IMR-90 (cell line): ENCODE results near the gene NECTIN2. TPM values are rescaled to one million over a fixed set of nuclear protein-coding genes. Genes with fewer than 3 reads are reported as not detected.

Source experiments
- ATAC-seq: fragments of 200-7000 bp; cut with Tn5 transposase; 2 replicates; pipeline ENCODE4 v1.9.1; 2020; ENCODE audit warnings: low read depth, mild to moderate bottlenecking, moderate library complexity
- BruUV-seq: library from RNA; stranded (reverse); fragments of 400-500 nt; replicated peaks from 2 replicates; lab custom pipeline; 2021; lab: Mats Ljungman, UMichigan
- CTCF ChIA-PET: fragments of 300-600 bp; formaldehyde crosslinking; extraction: SDS; loops from one replicate; lab custom pipeline; 2021; ENCODE audit warnings: antibody characterized with exemption; lab: Yijun Ruan, JAX
- POLR2A ChIA-PET: fragments of 300-600 bp; sonication (Branson Sonifier 250); formaldehyde crosslinking; loops from one replicate; lab custom pipeline; 2022; ENCODE audit warnings: antibody characterized with exemption; ENCODE audit not compliant: unreplicated experiment; lab: Charles Lee
- DNase-seq: peaks from one replicate; pipeline ENCODE4 v3.0.0; 2013
- H2AFZ ChIP-seq: replicated peaks from 2 replicates; pipeline ENCODE3; 2013; ENCODE audit warnings: low read length, mild to moderate bottlenecking; ENCODE audit not compliant: poor library complexity
- H2AK5ac ChIP-seq: 2 replicates; pipeline ENCODE4 v1.6.1; 2013; ENCODE audit warnings: low read depth, low read length, inconsistent platforms
- H2AK9ac ChIP-seq: replicated peaks from 2 replicates; pipeline ENCODE3; 2013; ENCODE audit warnings: mild to moderate bottlenecking, low read depth, low read length, moderate library complexity; ENCODE audit not compliant: poor library complexity
- H2BK120ac ChIP-seq: 2 replicates; pipeline ENCODE4 v1.6.1; 2013; ENCODE audit warnings: low read depth, low read length, inconsistent platforms
- H2BK15ac ChIP-seq: 3 replicates; pipeline ENCODE4 v1.6.1; 2013; ENCODE audit warnings: low read depth, low read length, inconsistent platforms
- H2BK20ac ChIP-seq: 2 replicates; pipeline ENCODE4 v1.6.1; 2013; ENCODE audit warnings: low read depth, mild to moderate bottlenecking, inconsistent platforms, low read length, moderate library complexity
- H2BK5ac ChIP-seq: 2 replicates; pipeline ENCODE4 v1.6.1; 2013; ENCODE audit warnings: mild to moderate bottlenecking, low read depth, low read length, inconsistent platforms; ENCODE audit not compliant: poor library complexity, severe bottlenecking
- H3K14ac ChIP-seq: replicated peaks from 2 replicates; pipeline ENCODE4 v1.6.1; 2013; ENCODE audit warnings: low read depth, low read length, inconsistent platforms
- H3K18ac ChIP-seq: 2 replicates; pipeline ENCODE4 v1.6.1; 2013; ENCODE audit warnings: low read depth, low read length, control low read depth
- H3K23ac ChIP-seq: 2 replicates; pipeline ENCODE4 v1.6.1; 2013; ENCODE audit warnings: low read depth, low read length, inconsistent platforms
- H3K27ac ChIP-seq: 2 replicates; pipeline ENCODE4 v1.5.1; 2013; ENCODE audit warnings: mild to moderate bottlenecking, control low read depth, low read length; ENCODE audit not compliant: insufficient read depth
- H3K27me3 ChIP-seq: 2 replicates; pipeline ENCODE4 v1.6.1; 2013; ENCODE audit warnings: low read length; ENCODE audit not compliant: control insufficient read depth, insufficient read depth
- H3K36me3 ChIP-seq: 2 replicates; pipeline ENCODE4 v1.6.1; 2013; ENCODE audit warnings: low read length, mixed read lengths; ENCODE audit not compliant: control insufficient read depth, insufficient read depth
- H3K4ac ChIP-seq: 2 replicates; pipeline ENCODE4 v1.6.1; 2013; ENCODE audit warnings: low read depth, low read length, inconsistent platforms
- H3K4me1 ChIP-seq: 2 replicates; pipeline ENCODE4 v1.6.1; 2013; ENCODE audit warnings: low read length, mixed read lengths; ENCODE audit not compliant: control insufficient read depth, insufficient read depth
- H3K4me2 ChIP-seq: 2 replicates; pipeline ENCODE4 v1.6.1; 2013; ENCODE audit warnings: low read depth, mild to moderate bottlenecking, control low read depth, low read length, moderate library complexity
- H3K4me3 ChIP-seq: 2 replicates; pipeline ENCODE4 v1.5.1; 2013; ENCODE audit warnings: low read depth, mild to moderate bottlenecking, control low read depth, low read length, moderate library complexity; ENCODE audit not compliant: insufficient read depth
- H3K56ac ChIP-seq: 2 replicates; pipeline ENCODE4 v1.6.1; 2013; ENCODE audit warnings: low read length, inconsistent platforms; ENCODE audit not compliant: insufficient read depth; ENCODE audit errors: extremely low read depth
- H3K79me1 ChIP-seq, 2 experiments: 2 replicates each; pipeline ENCODE4 v1.6.1; 2013; ENCODE audit warnings: low read length in 2 of 2, inconsistent platforms in 1 of 2, low read depth in 1 of 2
- H3K9ac ChIP-seq: 2 replicates; pipeline ENCODE4 v1.6.1; 2013; ENCODE audit warnings: low read depth, low read length, control low read depth
- H3K9me1 ChIP-seq: 2 replicates; pipeline ENCODE4 v1.6.1; 2013; ENCODE audit warnings: low read length, inconsistent platforms; ENCODE audit not compliant: insufficient read depth
- H3K9me3 ChIP-seq: 2 replicates; pipeline ENCODE4 v1.6.1; 2013; ENCODE audit warnings: low read length; ENCODE audit not compliant: control insufficient read depth, insufficient read depth
- H4K20me1 ChIP-seq: 2 replicates; pipeline ENCODE4 v1.6.1; 2013; ENCODE audit warnings: low read length, inconsistent platforms; ENCODE audit not compliant: insufficient read depth
- H4K5ac ChIP-seq: 2 replicates; pipeline ENCODE4 v1.6.1; 2013; ENCODE audit warnings: mild to moderate bottlenecking, low read depth, low read length, control low read depth
- H4K8ac ChIP-seq, 2 experiments: 2 replicates each; pipeline ENCODE4 v1.6.1; 2013; ENCODE audit warnings: low read depth in 2 of 2, low read length in 2 of 2, control low read depth in 1 of 2, inconsistent platforms in 1 of 2
- H4K91ac ChIP-seq: 2 replicates; pipeline ENCODE4 v1.6.1; 2013; ENCODE audit warnings: low read depth, low read length, inconsistent platforms; ENCODE audit not compliant: insufficient read depth
- BHLHE40 ChIP-seq: fragments of 150-350 bp; IDR thresholded peaks from 2 replicates; pipeline ENCODE4 v1.6.1; 2016; ENCODE audit warnings: mild to moderate bottlenecking, low read depth, low read length
- CEBPB ChIP-seq: IDR thresholded peaks from 2 replicates; pipeline ENCODE4 v1.6.1; 2012; ENCODE audit warnings: low read depth, low read length, improper control_type of control experiment
- CHD1 ChIP-seq: IDR thresholded peaks from 2 replicates; pipeline ENCODE4 v1.6.1; 2012; ENCODE audit warnings: low read depth, low read length, improper control_type of control experiment
- CTCF ChIP-seq: conservative IDR thresholded peaks from 2 replicates; pipeline ENCODE4 v1.5.1; 2012; ENCODE audit warnings: mild to moderate bottlenecking, low read depth, low read length, improper control_type of control experiment
- ELK1 ChIP-seq: fragments of 150-350 bp; IDR thresholded peaks from 2 replicates; pipeline ENCODE4 v1.6.1; 2016; ENCODE audit warnings: low read depth, mild to moderate bottlenecking, low read length, moderate library complexity, borderline replicate concordance
- MAFK ChIP-seq: IDR thresholded peaks from 2 replicates; pipeline ENCODE4 v1.6.1; 2012; ENCODE audit warnings: low read depth, low read length, improper control_type of control experiment
- MAZ ChIP-seq: IDR thresholded peaks from 2 replicates; pipeline ENCODE4 v1.6.1; 2012; ENCODE audit warnings: low read depth, mild to moderate bottlenecking, low read length, improper control_type of control experiment, moderate library complexity, borderline replicate concordance
- MXI1 ChIP-seq: IDR thresholded peaks from 2 replicates; pipeline ENCODE4 v1.6.1; 2012; ENCODE audit warnings: low read depth, mild to moderate bottlenecking, low read length, moderate library complexity, borderline replicate concordance
- NFE2L2 ChIP-seq: fragments of 150-350 bp; IDR thresholded peaks from 2 replicates; pipeline ENCODE4 v1.6.1; 2016; ENCODE audit warnings: low read depth, mild to moderate bottlenecking, low read length
- POLR2A ChIP-seq: IDR thresholded peaks from 2 replicates; pipeline ENCODE4 v1.6.1; 2012; ENCODE audit warnings: mild to moderate bottlenecking, low read depth, low read length
- RAD21 ChIP-seq: IDR thresholded peaks from 2 replicates; pipeline ENCODE4 v1.6.1; 2012; ENCODE audit warnings: low read length, improper control_type of control experiment
- RCOR1 ChIP-seq: IDR thresholded peaks from 2 replicates; pipeline ENCODE4 v1.6.1; 2012; ENCODE audit warnings: mild to moderate bottlenecking, low read length, improper control_type of control experiment; ENCODE audit not compliant: insufficient replicate concordance
- SMC3 ChIP-seq: fragments of 150-350 bp; IDR thresholded peaks from 2 replicates; pipeline ENCODE4 v1.6.1; 2016; ENCODE audit warnings: low read depth, mild to moderate bottlenecking, antibody characterized with exemption, low read length, moderate library complexity
- USF2 ChIP-seq: fragments of 150-350 bp; IDR thresholded peaks from 2 replicates; pipeline ENCODE4 v1.6.1; 2017; ENCODE audit warnings: mild to moderate bottlenecking, antibody characterized with exemption, low read length, low read depth
- WGBS, 2 experiments: methylation state at CpG; one replicate each; pipeline versions ENCODE4 v1.1.5 to v1.1.7; 2013; ENCODE audit warnings: missing lambda C conversion rate in 2 of 2; ENCODE audit not compliant: insufficient read length in 1 of 2; ENCODE audit errors: extremely low coverage in 2 of 2; 5-methylcytosine and 5-hydroxymethylcytosine counted together
- dilution Hi-C: fragments of 300-500 bp; cut with HindIII; formaldehyde crosslinking; loops from one replicate; pipeline ENCODE4 v1.14.3; 2018; ENCODE audit warnings: low sequenced_read_pairs; ENCODE audit not compliant: unreplicated experiment
- in situ Hi-C: fragments of 300-500 bp; cut with MboI; formaldehyde crosslinking; loops from 3 replicates; pipeline ENCODE4 v1.14.3; 2019; ENCODE audit warnings: low sequenced_read_pairs, inconsistent platforms, mixed read lengths
- intact Hi-C: fragments of 100-400 bp; cut with micrococcal nuclease; formaldehyde crosslinking; loops from 2 replicates; pipeline ENCODE4 v1.10.0; 2022
- polyA plus RNA-seq, 3 experiments: library from polyadenylated mRNA; depleted of rRNA; stranded (reverse); fragments of >200 nt; gene quantifications; 2 replicates each; pipeline ENCODE4 v1.2.3, GENCODE V29; 2012; ENCODE audit warnings: low replicate concordance in 1 of 3
- total RNA-seq: library from RNA; depleted of rRNA; stranded (reverse); fragments of >200 nt; gene quantifications from 2 replicates; pipeline ENCODE4 v1.2.3, GENCODE V29; 2012

The NECTIN2 gene
- total and polyA plus RNA-seq, 2 of the 4 experiments (the other 2 are of a cell fraction) = 77.8 to 170 TPM

- in situ Hi-C loops (no loop called here), dilution Hi-C loops (no loop called here), intact Hi-C loops (no loop called here)
- no peak overlapping the region for H2BK20ac ChIP-seq
- ChIA-PET CTCF (no interaction called here), POLR2A (interaction anchor here (0.6 kb wide), 1 partner anchor 94 kb away, joined by 9 read pairs; no protein-coding TSS in a partner anchor)
- peaks cover 20% of the 10 kb centered on the region for H4K20me1 ChIP-seq
- no peak overlapping the region for H3K4me2 ChIP-seq
- ATAC-seq = 0 out of 2 replicates have a peak, but pooled peaks have one; percentile 11
- H2AK9ac ChIP-seq = peak overlapping the region; percentile 51
- H3K14ac ChIP-seq = no peak overlapping the region
- no peak overlapping the region for H4K91ac ChIP-seq
- H3K4me1 ChIP-seq = no peaks in the 10 kb centered on the region
- H3K36me3 ChIP-seq = peaks cover 83% of the 10 kb centered on the region
- peak overlapping the region; percentile 37 for H2BK5ac ChIP-seq
- H3K9me3 ChIP-seq = no peaks in the 10 kb centered on the region
- H4K8ac ChIP-seq = peak overlapping the region in 1 of 2 experiments; percentile 20; a peak in 1 of 4 replicates
- H3K56ac ChIP-seq = peak overlapping the region; percentile 38; the same call in 1 of the 2 replicates
- DNase-seq = peak; percentile 21
- peak overlapping the region; percentile 1 for H2AFZ ChIP-seq
- H2AK5ac ChIP-seq = no peak overlapping the region; the same call in 1 of the 2 replicates
- no peak overlapping the region for H4K5ac ChIP-seq
- H3K23ac ChIP-seq = no peak overlapping the region
- H3K9ac ChIP-seq = no peak overlapping the region
- H2BK15ac ChIP-seq = peak overlapping the region; percentile 31; the same call in 1 of the 3 replicates
- H3K79me1 ChIP-seq = peaks cover 26 to 80% of the 10 kb centered on the region in 2 experiments
- peaks cover 8% of the 10 kb centered on the region; the same call in 1 of the 2 replicates for H3K9me1 ChIP-seq
- H3K18ac ChIP-seq = no peak overlapping the region
- no peak overlapping the region for H3K4me3 ChIP-seq
- H3K27me3 ChIP-seq = no peaks in the 10 kb centered on the region
- peak overlapping the region; percentile 39; the same call in 1 of the 2 replicates for H2BK120ac ChIP-seq
- BruUV-seq = TSS peak; percentile 36
- no peak overlapping the region; the same call in 1 of the 2 replicates for H3K27ac ChIP-seq
- WGBS, 2 experiments = 34% methylated on average over 4 of the region's 22 CpGs; no CpG with 5 or more reads in 1 of the 2 experiments
- H3K4ac ChIP-seq = peak overlapping the region; percentile 54
- TF ChIP-seq CTCF = no peak
- TF ChIP-seq CEBPB = no peak
- no peak for TF ChIP-seq USF2
- TF ChIP-seq MAZ = no peak
- no peak for TF ChIP-seq RCOR1
- TF ChIP-seq ELK1 = no peak
- TF ChIP-seq CHD1 = no peak
- TF ChIP-seq NFE2L2 = no peak
- TF ChIP-seq MAFK = no peak
- TF ChIP-seq BHLHE40 = no peak
- no peak for TF ChIP-seq MXI1
- no peak for TF ChIP-seq RAD21
- TF ChIP-seq POLR2A = no peak
- no peak for TF ChIP-seq SMC3
Measured at GRCh38 chr19:44875666-44876451, 29.8 kb downstream of the NECTIN2 start.
